Activated naive CD4-positive, alpha-beta T cell treated with anti-CD3 and anti-CD28 coated beads, Interleukin-2, amount 50 U/mL, for 24 hours (primary cell): Measurements from ENCODE around the gene TTC24.
"Not testable (repeated sequence)": the region's sequence is repeated elsewhere in the genome, so short reads cannot be mapped to it uniquely, and the experiment has no call there.

ENCODE experiments used
- H3K27ac Mint-ChIP-seq: one replicate; pipeline ENCODE4 v1.8.0; 2021; ENCODE audit warnings: mild to moderate bottlenecking, mixed read lengths
- H3K27me3 Mint-ChIP-seq: one replicate; pipeline ENCODE4 v1.8.0; 2021; ENCODE audit warnings: mixed read lengths
- H3K36me3 Mint-ChIP-seq: one replicate; pipeline ENCODE4 v1.8.0; 2021; ENCODE audit warnings: mixed read lengths
- H3K4me1 Mint-ChIP-seq: one replicate; pipeline ENCODE4 v1.8.0; 2021; ENCODE audit warnings: mixed read lengths
- H3K4me3 Mint-ChIP-seq: one replicate; pipeline ENCODE4 v1.8.0; 2021; ENCODE audit warnings: mild to moderate bottlenecking, mixed read lengths
- H3K9me3 Mint-ChIP-seq: one replicate; pipeline ENCODE4 v1.8.0; 2021; ENCODE audit warnings: mixed read lengths

Gene TTC24

GRCh38 chr1:156550346-156550745 lies 29.2 kb upstream of the TTC24 start:
- Mint-ChIP-seq H3K4me1 (no peaks in the 10 kb centered on the region), H3K27ac (no peak overlapping the region), H3K4me3 (no peak overlapping the region), H3K36me3 (no peaks in the 10 kb centered on the region), H3K9me3 (no peaks in the 10 kb centered on the region), H3K27me3 (no peaks in the 10 kb centered on the region)

GRCh38 chr1:156551066-156551643 lies 28.4 kb upstream of the TTC24 start:
- no peaks in the 10 kb centered on the region for H3K9me3 Mint-ChIP-seq
- no peaks in the 10 kb centered on the region for H3K27me3 Mint-ChIP-seq
- H3K4me1 Mint-ChIP-seq = no peaks in the 10 kb centered on the region
- no peak overlapping the region for H3K4me3 Mint-ChIP-seq
- H3K27ac Mint-ChIP-seq = no peak overlapping the region
- H3K36me3 Mint-ChIP-seq = no peaks in the 10 kb centered on the region

DNA sequence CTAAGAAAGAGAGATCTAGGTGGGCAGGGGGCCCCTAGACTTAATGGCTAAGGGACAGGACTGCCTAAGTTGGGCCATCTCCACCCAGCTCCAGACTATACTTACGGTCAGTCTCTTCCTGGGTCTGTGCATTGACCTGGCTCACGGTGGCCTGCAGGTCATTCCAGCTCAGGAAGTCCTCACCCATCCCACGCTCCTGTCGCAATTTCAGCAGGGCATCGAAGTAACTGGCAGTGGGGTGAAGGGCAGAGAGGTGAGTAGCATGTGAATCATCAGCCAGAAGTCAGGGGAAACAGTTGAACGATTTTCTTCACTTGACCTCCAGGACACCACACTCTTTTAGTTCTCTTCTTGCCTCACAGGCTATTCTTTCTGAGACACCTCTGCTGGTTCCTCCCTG lies 27.7 kb upstream of the TTC24 start:
- H3K36me3 Mint-ChIP-seq = no peaks in the 10 kb centered on the region
- H3K9me3 Mint-ChIP-seq = no peaks in the 10 kb centered on the region
- H3K4me3 Mint-ChIP-seq = no peak overlapping the region
- no peak overlapping the region for H3K27ac Mint-ChIP-seq
- H3K27me3 Mint-ChIP-seq = no peaks in the 10 kb centered on the region
- no peaks in the 10 kb centered on the region for H3K4me1 Mint-ChIP-seq

- Mint-ChIP-seq H3K36me3 (no peaks in the 10 kb centered on the region), H3K27ac (no peak overlapping the region), H3K9me3 (no peaks in the 10 kb centered on the region), H3K4me3 (no peak overlapping the region), H3K4me1 (no peaks in the 10 kb centered on the region), H3K27me3 (no peaks in the 10 kb centered on the region)
Observed at GRCh38 chr1:156552518-156552917, 27.0 kb upstream of the TTC24 start.

GRCh38 chr1:156552937-156553336 lies 26.6 kb upstream of the TTC24 start:
- H3K4me3 Mint-ChIP-seq, H3K27ac Mint-ChIP-seq, H3K9me3 Mint-ChIP-seq, H3K27me3 Mint-ChIP-seq, H3K36me3 Mint-ChIP-seq, H3K4me1 Mint-ChIP-seq: not testable (repeated sequence)

DNA sequence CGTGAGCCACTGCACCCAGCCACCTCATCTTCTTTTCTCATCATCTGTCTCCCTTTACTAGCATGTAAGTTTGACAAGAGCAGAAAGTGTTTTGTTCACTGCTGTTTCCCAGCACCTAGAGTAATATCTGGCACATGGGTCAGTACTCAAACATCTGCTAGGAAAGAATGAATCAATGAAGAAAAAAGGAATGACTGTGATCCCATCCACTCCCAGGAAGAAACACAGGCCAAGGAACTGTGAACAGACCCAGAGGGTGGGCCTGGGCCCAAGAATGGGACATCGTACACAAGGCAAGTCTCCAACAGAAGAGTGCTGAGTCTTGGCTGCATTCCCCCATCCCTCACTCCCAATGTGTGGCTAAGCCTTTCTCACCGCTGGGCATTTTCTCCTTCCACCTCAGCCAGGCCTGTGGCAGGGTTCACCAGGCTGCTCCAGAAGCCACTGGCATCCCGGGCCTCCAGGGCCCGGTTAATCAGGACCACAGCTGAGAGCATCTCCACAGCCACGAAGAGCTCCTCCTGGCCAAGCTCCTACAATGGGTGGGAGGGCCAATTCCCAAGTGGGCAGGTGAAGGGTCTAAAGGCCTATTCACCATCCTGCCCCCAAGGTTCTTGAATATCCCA lies 25.6 kb upstream of the TTC24 start:
- H3K9me3 Mint-ChIP-seq = no peaks in the 10 kb centered on the region
- H3K4me3 Mint-ChIP-seq = no peak overlapping the region
- H3K27me3 Mint-ChIP-seq = no peaks in the 10 kb centered on the region
- no peaks in the 10 kb centered on the region for H3K36me3 Mint-ChIP-seq
- H3K4me1 Mint-ChIP-seq = no peaks in the 10 kb centered on the region
- H3K27ac Mint-ChIP-seq = no peak overlapping the region

DNA sequence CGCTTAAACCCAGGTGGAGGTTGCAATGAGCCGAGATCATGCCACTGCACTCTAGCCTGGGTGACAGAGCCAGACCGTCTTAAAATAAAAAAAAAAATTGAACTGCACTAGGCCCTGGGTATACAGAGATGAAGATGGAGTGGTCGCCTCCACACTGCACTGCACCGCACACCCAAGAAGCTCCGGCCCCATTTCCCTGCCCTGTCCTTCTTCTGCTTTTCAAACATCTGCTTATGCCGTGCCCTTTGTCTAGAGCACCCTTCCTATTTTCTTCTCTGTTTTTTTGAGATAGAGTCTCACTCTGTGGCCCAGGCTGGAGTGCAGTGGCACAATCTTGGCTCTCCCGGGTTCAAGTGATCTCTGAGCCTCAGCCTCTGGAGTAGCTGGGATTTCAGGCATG lies 24.6 kb upstream of the TTC24 start:
- Mint-ChIP-seq H3K27ac (no peak overlapping the region), H3K4me3 (no peak overlapping the region), H3K4me1 (no peaks in the 10 kb centered on the region)

GRCh38 chr1:156555715-156556114 lies 23.8 kb upstream of the TTC24 start:
- Mint-ChIP-seq H3K4me1 (no peaks in the 10 kb centered on the region), H3K9me3 (no peaks in the 10 kb centered on the region), H3K36me3 (no peaks in the 10 kb centered on the region), H3K27me3 (no peaks in the 10 kb centered on the region), H3K27ac (no peak overlapping the region), H3K4me3 (no peak overlapping the region)

More for the DNA sequence above, 24.6 kb upstream of the TTC24 start:
- H3K36me3 Mint-ChIP-seq = no peaks in the 10 kb centered on the region
- no peaks in the 10 kb centered on the region for H3K9me3 Mint-ChIP-seq
- H3K27me3 Mint-ChIP-seq = no peaks in the 10 kb centered on the region

DNA sequence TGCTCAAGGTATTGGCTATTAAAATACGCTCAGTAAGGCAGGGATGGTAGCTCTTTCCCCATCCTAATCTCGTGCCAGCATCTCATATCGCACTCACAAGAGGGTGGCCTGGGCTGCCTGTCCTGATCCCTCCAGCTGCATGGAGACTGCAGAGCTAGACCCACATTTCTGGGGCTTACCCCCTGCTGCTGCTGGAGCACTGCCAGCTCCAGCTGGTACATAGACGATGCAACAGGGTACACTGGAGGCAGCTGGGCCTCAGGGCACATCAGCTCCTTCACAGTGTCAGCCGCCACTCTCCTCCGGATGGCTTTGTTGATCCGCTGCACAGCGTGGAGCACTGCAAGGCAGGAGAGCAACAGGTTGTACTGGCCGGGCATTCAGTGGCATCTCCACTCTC lies 23.2 kb upstream of the TTC24 start:
- no peak overlapping the region for H3K4me3 Mint-ChIP-seq
- no peak overlapping the region for H3K27ac Mint-ChIP-seq

GRCh38 chr1:156559086-156559796 lies 20.3 kb upstream of the TTC24 start:
- Mint-ChIP-seq H3K27ac (no peak overlapping the region), H3K27me3 (no peaks in the 10 kb centered on the region), H3K36me3 (no peaks in the 10 kb centered on the region), H3K4me1 (no peaks in the 10 kb centered on the region), H3K4me3 (no peak overlapping the region), H3K9me3 (no peaks in the 10 kb centered on the region)

More for the DNA sequence above, 23.2 kb upstream of the TTC24 start:
- H3K4me1 Mint-ChIP-seq = no peaks in the 10 kb centered on the region
- H3K9me3 Mint-ChIP-seq = no peaks in the 10 kb centered on the region
- no peaks in the 10 kb centered on the region for H3K27me3 Mint-ChIP-seq
- H3K36me3 Mint-ChIP-seq = no peaks in the 10 kb centered on the region

- Mint-ChIP-seq H3K27me3 (no peaks in the 10 kb centered on the region), H3K4me1 (no peaks in the 10 kb centered on the region), H3K36me3 (no peaks in the 10 kb centered on the region), H3K27ac (no peak overlapping the region), H3K9me3 (no peaks in the 10 kb centered on the region), H3K4me3 (no peak overlapping the region)
Observed at GRCh38 chr1:156559797-156560385, 19.6 kb upstream of the TTC24 start.

DNA sequence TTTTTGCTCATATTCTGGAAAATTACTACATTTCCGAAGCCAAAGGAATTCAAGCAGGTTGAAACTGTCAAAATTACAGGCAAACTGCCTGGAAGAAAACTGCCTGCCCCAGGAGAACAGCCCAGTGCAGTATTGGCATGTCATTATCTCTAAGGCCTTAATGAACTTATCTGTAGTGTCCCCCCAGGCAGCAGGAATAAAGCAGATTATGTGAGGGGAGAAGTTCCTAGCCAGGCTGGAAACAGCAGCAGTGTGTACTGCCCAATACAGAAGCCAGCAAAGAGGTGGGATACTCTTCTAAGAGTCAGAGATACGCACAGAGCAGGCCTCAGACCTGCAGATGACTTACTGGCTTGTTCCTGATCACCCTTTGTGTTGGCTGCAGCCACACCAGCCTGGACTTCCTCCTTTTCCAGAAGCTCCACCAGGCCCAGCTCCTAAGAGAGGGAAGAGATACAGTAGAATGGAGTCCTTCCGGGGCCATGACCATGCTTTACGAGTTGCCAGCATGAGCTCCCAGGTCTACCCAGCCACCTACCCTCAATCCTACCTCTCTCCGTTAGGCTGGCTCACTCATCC lies 18.8 kb upstream of the TTC24 start:
- H3K9me3 Mint-ChIP-seq = no peaks in the 10 kb centered on the region
- no peaks in the 10 kb centered on the region for H3K27me3 Mint-ChIP-seq
- H3K27ac Mint-ChIP-seq = no peak overlapping the region
- no peak overlapping the region for H3K4me3 Mint-ChIP-seq
- no peaks in the 10 kb centered on the region for H3K4me1 Mint-ChIP-seq
- no peaks in the 10 kb centered on the region for H3K36me3 Mint-ChIP-seq

GRCh38 chr1:156565519-156565918 lies 14.0 kb upstream of the TTC24 start:
- H3K27ac Mint-ChIP-seq = no peak overlapping the region
- no peaks in the 10 kb centered on the region for H3K36me3 Mint-ChIP-seq
- H3K9me3 Mint-ChIP-seq = no peaks in the 10 kb centered on the region
- H3K4me3 Mint-ChIP-seq = no peak overlapping the region
- no peaks in the 10 kb centered on the region for H3K4me1 Mint-ChIP-seq
- H3K27me3 Mint-ChIP-seq = no peaks in the 10 kb centered on the region

DNA sequence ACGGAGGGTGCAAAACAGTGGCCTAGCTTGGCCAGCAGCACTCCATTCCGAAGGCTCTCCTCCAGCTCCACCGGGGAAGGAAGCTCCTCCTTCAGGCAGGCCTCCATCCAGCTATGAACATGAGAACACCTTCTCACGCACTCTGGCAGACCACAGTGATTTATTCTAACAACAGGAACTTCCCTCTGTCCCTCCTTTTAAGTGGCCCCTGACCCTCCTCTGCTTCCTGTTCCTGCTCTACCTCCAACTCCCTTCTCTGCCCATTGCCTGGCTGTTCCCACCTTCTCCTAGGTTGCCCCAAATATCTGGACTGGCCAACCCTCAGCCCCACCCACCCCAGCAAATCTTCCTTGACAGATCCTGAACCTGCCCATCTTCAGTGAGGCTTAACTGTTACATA lies 13.1 kb upstream of the TTC24 start:
- H3K4me1 Mint-ChIP-seq = peaks cover 5% of the 10 kb centered on the region
- H3K9me3 Mint-ChIP-seq = no peaks in the 10 kb centered on the region
- H3K4me3 Mint-ChIP-seq = no peak overlapping the region
- H3K36me3 Mint-ChIP-seq = no peaks in the 10 kb centered on the region
- H3K27me3 Mint-ChIP-seq = peaks cover 9% of the 10 kb centered on the region
- H3K27ac Mint-ChIP-seq = no peak overlapping the region

DNA sequence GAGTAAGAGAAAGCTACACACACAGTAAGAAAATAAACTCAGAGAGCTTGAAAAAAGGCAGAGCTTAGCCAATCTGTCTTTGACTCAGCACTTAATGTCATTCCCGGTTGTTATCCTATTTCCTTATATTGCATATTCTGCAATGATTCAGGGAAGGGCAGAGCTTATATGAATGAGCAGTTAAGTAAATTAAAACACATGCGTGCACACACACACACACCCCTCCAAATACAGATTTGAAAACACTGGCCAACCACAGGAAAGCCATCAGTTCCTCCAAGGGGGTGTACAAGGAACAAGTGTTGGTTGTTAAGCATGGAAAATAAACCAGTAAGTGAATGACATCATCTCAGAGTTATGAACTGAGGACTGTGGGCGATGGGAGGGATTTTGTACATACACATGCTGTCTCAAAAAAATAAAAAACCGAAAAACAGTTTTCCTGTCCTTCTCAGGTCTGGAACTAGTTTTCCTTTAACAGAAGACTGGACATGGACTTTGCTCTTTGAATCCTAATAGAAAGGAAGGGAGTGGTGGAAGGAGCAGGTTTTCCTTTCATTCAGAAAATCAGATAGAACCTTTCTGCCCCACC lies 8.2 kb upstream of the TTC24 start:
- Mint-ChIP-seq H3K27me3 (peaks cover 20% of the 10 kb centered on the region), H3K4me3 (peak overlapping the region; percentile 23), H3K4me1 (peaks cover 22% of the 10 kb centered on the region), H3K27ac (peak overlapping the region; percentile 62), H3K9me3 (no peaks in the 10 kb centered on the region), H3K36me3 (no peaks in the 10 kb centered on the region)
